Gastrocnemius medialis (tissue), 4 donors: Measurements from ENCODE around the gene C9.

Experiments
- CTCF ChIP-seq, 5 experiments: fragments of 450-650 bp in 3 of 5; fragments of 200-600 bp in 2 of 5; sonication (generic) in 2 of 5; IDR thresholded peaks in 4 of 5; conservative IDR thresholded peaks in 1 of 5; 1 replicate in 4 of 5; 2 replicates in 1 of 5; pipeline ENCODE4 v1.5.1; 2016 to 2019; ENCODE audit warnings: antibody characterized with exemption in 5 of 5, mild to moderate bottlenecking in 3 of 5, moderate library complexity in 3 of 5
- POLR2A ChIP-seq, 2 donors: fragments of 450-650 bp; IDR thresholded peaks; one replicate each; pipeline ENCODE4 v1.6.1; 2017; ENCODE audit warnings: antibody characterized with exemption in 2 of 2, mild to moderate bottlenecking in 2 of 2, moderate library complexity in 2 of 2

GRCh38 chr5:39299962-39300361 lies 64.3 kb downstream of the C9 start:
- TF ChIP-seq CTCF (IDR thresholded peaks at IDR 0.05 in 4 of 5, conservative IDR thresholded peaks at IDR 0.05 in 1 of 5) (no peak), POLR2A (IDR thresholded peaks at IDR 0.05) (no peak)
